SKM-1 (cell line): ENCODE measurements around the gene CCDC81.
"Not testable (repeated sequence)": the region's sequence is repeated elsewhere in the genome, so short reads cannot be mapped to it uniquely, and the experiment has no call there.

ENCODE experiments used
- DNase-seq: peaks from one replicate; lab custom pipeline; 2025; ENCODE audit not compliant: unreplicated experiment; lab: John Stamatoyannopoulos, UW

CCDC81 gene

GRCh38 chr11:86374586-86374985, at the start of gene CCDC81:
Gene CCDC81, plus strand, starts transcription at chr11:86374887. Its CDS starts 277 bp downstream, at chr11:86375164.
- no peak for DNase-seq

- no peak for DNase-seq
These were observed 39.4 kb upstream of the CCDC81 start for GRCh38 chr11:86335131-86335767.

- DNase-seq = no peak
These were observed 37.5 kb upstream of the CCDC81 start for GRCh38 chr11:86337227-86337626.

- no peak for DNase-seq
These were observed 33.3 kb upstream of the CCDC81 start for GRCh38 chr11:86341382-86341781.

- DNase-seq = no peak
These were observed 28.2 kb upstream of the CCDC81 start for GRCh38 chr11:86346513-86346912.

GRCh38 chr11:86355256-86355655, 19.4 kb upstream of the CCDC81 start:
- DNase-seq = no peak

GRCh38 chr11:86357412-86357811, 17.3 kb upstream of the CCDC81 start:
- not testable (repeated sequence) for DNase-seq

GRCh38 chr11:86358720-86359119, 16.0 kb upstream of the CCDC81 start:
- no peak for DNase-seq

- no peak for DNase-seq
These were observed 13.8 kb upstream of the CCDC81 start for GRCh38 chr11:86360775-86361395.

GRCh38 chr11:86363424-86363823, 11.3 kb upstream of the CCDC81 start:
- no peak for DNase-seq

GRCh38 chr11:86365546-86365945, 9.1 kb upstream of the CCDC81 start:
- DNase-seq = no peak

GRCh38 chr11:86369668-86370067, 5.0 kb upstream of the CCDC81 start:
- no peak for DNase-seq

GRCh38 chr11:86370171-86370570, 4.5 kb upstream of the CCDC81 start:
- DNase-seq = no peak

GRCh38 chr11:86370922-86371594, 3.6 kb upstream of the CCDC81 start:
- DNase-seq = no peak

GRCh38 chr11:86372041-86372440, 2.6 kb upstream of the CCDC81 start:
- DNase-seq = no peak

- DNase-seq = no peak
These were observed 2.1 kb upstream of the CCDC81 start for GRCh38 chr11:86372586-86372985.

GRCh38 chr11:86374069-86374468, 618 bp upstream of the CCDC81 start:
- DNase-seq = no peak

GRCh38 chr11:86377972-86378371, 3.3 kb downstream of the CCDC81 start:
- no peak for DNase-seq

GRCh38 chr11:86380295-86381059, 5.8 kb downstream of the CCDC81 start:
- DNase-seq = no peak

GRCh38 chr11:86383041-86383955, 8.6 kb downstream of the CCDC81 start:
- DNase-seq = no peak

GRCh38 chr11:86386283-86386682, 11.6 kb downstream of the CCDC81 start:
- no peak for DNase-seq
